ENCODE measurements around the gene PTPRT. TPM values are rescaled to one million over a fixed set of nuclear protein-coding genes. Genes with fewer than 3 reads are reported as not detected.

Gene PTPRT
- total RNA-seq, 1 donor from 2014 or later, result 0.56 TPM

DNA sequence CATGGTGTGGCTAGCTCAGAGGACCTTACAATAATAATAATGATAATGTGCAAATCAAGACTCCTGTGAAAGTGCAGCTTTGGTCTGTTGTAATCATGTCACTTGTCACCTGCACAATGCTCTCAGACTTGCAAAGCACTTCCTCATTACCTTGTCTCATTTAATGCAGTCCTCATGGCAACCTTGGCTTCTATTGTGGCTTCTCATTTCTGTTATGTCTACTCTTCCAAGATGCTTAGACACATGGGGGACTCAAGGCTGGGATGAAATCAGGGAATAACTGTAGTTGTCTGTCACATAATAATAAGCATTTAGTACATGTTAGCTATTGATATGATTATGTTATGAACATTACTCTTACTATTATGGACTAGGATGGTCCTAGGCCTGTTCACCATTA lies 484.2 kb downstream of the PTPRT start:
- peaks cover 22% of the 10 kb centered on the region for H3K9me3 Mint-ChIP-seq
- DNase-seq (ENCODE audit: low read depth, low spot score), result no peak
- H3K27me3 Mint-ChIP-seq (ENCODE audit: low read depth), result peaks cover 5% of the 10 kb centered on the region
- H3K27ac Mint-ChIP-seq (ENCODE audit: unreplicated experiment), result no peak overlapping the region
- no peak overlapping the region for H3K4me3 Mint-ChIP-seq
- H3K4me1 Mint-ChIP-seq, result peaks cover 16% of the 10 kb centered on the region
- TF ChIP-seq, protein P1, sequence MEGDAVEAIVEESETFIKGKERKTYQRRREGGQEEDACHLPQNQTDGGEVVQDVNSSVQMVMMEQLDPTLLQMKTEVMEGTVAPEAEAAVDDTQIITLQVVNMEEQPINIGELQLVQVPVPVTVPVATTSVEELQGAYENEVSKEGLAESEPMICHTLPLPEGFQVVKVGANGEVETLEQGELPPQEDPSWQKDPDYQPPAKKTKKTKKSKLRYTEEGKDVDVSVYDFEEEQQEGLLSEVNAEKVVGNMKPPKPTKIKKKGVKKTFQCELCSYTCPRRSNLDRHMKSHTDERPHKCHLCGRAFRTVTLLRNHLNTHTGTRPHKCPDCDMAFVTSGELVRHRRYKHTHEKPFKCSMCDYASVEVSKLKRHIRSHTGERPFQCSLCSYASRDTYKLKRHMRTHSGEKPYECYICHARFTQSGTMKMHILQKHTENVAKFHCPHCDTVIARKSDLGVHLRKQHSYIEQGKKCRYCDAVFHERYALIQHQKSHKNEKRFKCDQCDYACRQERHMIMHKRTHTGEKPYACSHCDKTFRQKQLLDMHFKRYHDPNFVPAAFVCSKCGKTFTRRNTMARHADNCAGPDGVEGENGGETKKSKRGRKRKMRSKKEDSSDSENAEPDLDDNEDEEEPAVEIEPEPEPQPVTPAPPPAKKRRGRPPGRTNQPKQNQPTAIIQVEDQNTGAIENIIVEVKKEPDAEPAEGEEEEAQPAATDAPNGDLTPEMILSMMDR (conservative IDR thresholded peaks at IDR 0.05), result no peak
- H3K36me3 Mint-ChIP-seq (ENCODE audit: low read depth), result peaks cover 3% of the 10 kb centered on the region

DNA sequence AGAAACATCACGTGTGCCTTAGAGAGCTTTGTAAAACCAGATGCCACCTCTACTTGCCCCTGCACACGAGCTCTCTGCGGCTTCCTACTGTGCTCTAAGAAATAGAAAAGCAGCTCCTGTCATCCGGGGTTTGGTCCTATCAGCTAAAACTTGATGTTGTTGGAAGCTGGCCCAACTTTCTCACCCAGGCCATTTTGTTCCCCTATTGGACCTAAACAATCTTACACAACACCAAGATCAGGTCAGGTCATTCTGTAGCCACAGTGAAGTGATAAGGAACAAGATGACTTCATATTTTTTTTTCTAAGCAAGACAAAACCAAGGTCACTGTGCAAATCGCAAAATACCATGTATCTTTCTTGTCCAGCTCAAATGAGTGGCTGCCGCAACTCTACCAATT lies 486.0 kb downstream of the PTPRT start:
- peaks cover 14% of the 10 kb centered on the region for H3K9me3 Mint-ChIP-seq
- no peak for DNase-seq (ENCODE audit: low read depth, low spot score)
- no peaks in the 10 kb centered on the region for H3K27me3 Mint-ChIP-seq (ENCODE audit: low read depth)
- no peak overlapping the region for H3K4me3 Mint-ChIP-seq
- H3K36me3 Mint-ChIP-seq (ENCODE audit: low read depth), result peaks cover 3% of the 10 kb centered on the region
- H3K27ac Mint-ChIP-seq (ENCODE audit: unreplicated experiment), result no peak overlapping the region
- H3K4me1 Mint-ChIP-seq, result peaks cover 21% of the 10 kb centered on the region
- TF ChIP-seq, protein P1 (conservative IDR thresholded peaks at IDR 0.05), result no peak

DNA sequence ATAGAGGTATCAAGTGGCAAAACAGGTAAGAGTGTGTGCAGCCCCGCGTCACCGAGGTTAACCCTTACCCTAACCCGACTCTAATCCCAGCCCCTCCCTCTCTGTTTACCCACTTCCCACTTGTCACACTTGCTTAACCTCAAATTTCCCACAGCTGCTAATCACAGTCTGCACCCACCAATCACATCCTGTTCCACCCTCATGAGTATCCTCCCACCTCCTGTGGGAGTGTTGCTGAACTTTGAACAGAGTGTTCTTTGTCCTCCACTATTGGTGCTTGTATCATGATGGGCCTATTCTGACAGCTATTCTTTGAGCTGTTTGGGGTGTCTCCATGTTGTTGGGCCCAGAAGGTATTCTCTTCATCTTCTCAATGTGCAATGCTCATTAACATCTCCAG lies 487.8 kb downstream of the PTPRT start:
- TF ChIP-seq, protein P1 (conservative IDR thresholded peaks at IDR 0.05), result no peak
- no peak overlapping the region for H3K4me3 Mint-ChIP-seq
- H3K36me3 Mint-ChIP-seq (ENCODE audit: low read depth), result peaks cover 3% of the 10 kb centered on the region
- H3K9me3 Mint-ChIP-seq, result peaks cover 14% of the 10 kb centered on the region
- peaks cover 21% of the 10 kb centered on the region for H3K4me1 Mint-ChIP-seq
- H3K27me3 Mint-ChIP-seq (ENCODE audit: low read depth), result peaks cover 2% of the 10 kb centered on the region
- DNase-seq (ENCODE audit: low read depth, low spot score), result no peak
- no peak overlapping the region for H3K27ac Mint-ChIP-seq (ENCODE audit: unreplicated experiment)

DNA sequence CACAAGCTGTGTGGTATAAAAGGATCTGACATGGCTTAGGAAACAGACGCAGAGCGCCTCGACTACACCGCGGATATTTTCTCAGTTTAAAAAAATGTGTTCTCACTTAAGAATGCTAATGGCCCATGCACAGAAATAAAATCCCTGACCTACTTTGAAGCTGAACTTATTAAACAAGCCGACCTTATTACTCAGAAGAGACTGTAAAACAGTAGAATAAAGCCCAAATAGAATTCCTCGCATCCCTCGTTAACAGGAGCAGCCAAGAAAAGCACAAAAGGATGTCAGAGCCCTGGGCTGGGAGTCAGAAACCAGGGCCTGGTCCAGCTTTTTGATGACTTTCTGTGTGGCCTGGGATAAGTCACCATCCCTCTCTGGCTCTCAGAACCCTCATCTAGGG lies 489.3 kb downstream of the PTPRT start:
- H3K27ac Mint-ChIP-seq (ENCODE audit: unreplicated experiment), result no peak overlapping the region
- no peak overlapping the region for H3K4me3 Mint-ChIP-seq
- no peak for DNase-seq (ENCODE audit: low read depth, low spot score)
- peaks cover 21% of the 10 kb centered on the region for H3K4me1 Mint-ChIP-seq
- peaks cover 14% of the 10 kb centered on the region for H3K9me3 Mint-ChIP-seq
- H3K36me3 Mint-ChIP-seq (ENCODE audit: low read depth), result peaks cover 3% of the 10 kb centered on the region
- TF ChIP-seq, protein P1 (conservative IDR thresholded peaks at IDR 0.05), result no peak
- H3K27me3 Mint-ChIP-seq (ENCODE audit: low read depth), result peaks cover 4% of the 10 kb centered on the region

DNA sequence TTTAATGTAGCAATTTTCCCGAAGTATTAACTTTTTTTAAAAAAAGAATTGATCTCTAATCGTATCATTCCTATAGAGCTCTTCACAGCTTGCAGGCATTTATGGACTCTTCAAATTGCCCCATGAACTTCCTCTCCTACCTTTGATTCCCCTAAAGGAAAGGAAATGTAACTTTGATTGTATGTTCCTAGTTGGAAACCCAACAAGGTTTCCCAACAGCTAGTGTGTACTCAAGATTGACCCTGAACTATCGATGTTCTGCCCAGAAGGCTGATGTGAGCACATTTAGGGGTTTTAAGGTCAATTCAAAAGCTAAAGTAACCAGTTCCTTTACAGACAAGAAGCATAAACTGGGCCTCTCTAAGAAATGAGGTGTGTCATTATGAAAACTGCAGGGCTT lies 491.7 kb downstream of the PTPRT start:
- H3K27me3 Mint-ChIP-seq (ENCODE audit: low read depth), result peaks cover 4% of the 10 kb centered on the region
- peaks cover 1% of the 10 kb centered on the region for H3K36me3 Mint-ChIP-seq (ENCODE audit: low read depth)
- no peak overlapping the region for H3K27ac Mint-ChIP-seq (ENCODE audit: unreplicated experiment)
- DNase-seq (ENCODE audit: low read depth, low spot score), result no peak
- no peak overlapping the region for H3K4me3 Mint-ChIP-seq
- peaks cover 5% of the 10 kb centered on the region for H3K9me3 Mint-ChIP-seq
- TF ChIP-seq, protein P1 (conservative IDR thresholded peaks at IDR 0.05), result no peak
- H3K4me1 Mint-ChIP-seq, result peaks cover 19% of the 10 kb centered on the region
